Measurements from ENCODE around the gene IL1RAPL2.
"Not testable (repeated sequence)": the region's sequence is repeated elsewhere in the genome, so short reads cannot be mapped to it uniquely, and the experiment has no call there.

The IL1RAPL2 gene

DNA sequence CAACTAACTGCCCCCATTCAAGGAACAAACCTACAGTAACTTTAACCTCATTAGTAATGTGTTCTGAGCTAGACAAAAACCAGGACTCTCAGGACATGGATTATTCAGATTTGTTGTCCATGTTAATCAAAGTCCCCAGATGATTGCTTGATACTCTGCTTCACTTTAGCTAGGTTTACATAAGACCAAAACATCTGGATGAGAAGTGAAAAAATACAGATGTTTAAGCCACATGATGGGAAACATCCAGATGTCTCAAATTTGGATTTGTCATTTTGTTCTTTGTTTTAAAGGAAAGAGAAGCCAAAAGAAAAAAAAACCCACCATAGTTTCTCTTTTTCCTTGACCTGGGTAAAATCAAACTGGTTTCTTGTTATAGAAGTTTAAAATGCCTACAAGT is 1207.8 kb downstream of the IL1RAPL2 start:
- no peak for ATAC-seq
- no peak for TF ChIP-seq ZNF565 (CRISPR knock-in tag; conservative IDR thresholded peaks at IDR 0.05; ENCODE audit: low read depth)

DNA sequence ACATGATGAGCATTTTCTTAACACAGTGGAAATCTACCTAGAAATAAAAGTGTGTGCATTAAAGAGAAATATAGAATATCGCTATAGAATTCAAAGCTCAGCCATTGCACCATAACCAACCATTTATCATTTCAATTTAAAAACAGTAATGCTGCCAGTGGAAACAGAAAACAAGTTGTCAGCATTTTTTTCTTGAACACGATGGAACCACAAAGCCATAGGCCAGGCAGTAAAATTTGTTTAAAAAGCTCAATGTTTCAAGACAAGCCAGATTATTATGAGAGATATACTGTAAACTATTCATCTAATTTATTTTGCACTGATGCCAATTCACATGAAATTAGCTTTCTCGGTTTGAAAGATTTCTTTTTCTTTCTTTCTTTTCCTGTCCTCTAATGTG is 1209.7 kb downstream of the IL1RAPL2 start:
- ATAC-seq: no peak
- TF ChIP-seq PPARA (CRISPR knock-in tag; IDR thresholded peaks at IDR 0.05; ENCODE audit: borderline replicate concordance) (no peak), OSR1 (CRISPR knock-in tag; IDR thresholded peaks at IDR 0.05) (no peak), ZFP3 (CRISPR knock-in tag; IDR thresholded peaks at IDR 0.05) (no peak), ARNTL (CRISPR knock-in tag; IDR thresholded peaks at IDR 0.05; ENCODE audit: borderline replicate concordance, low read depth) (no peak), ISL1 (CRISPR knock-in tag; IDR thresholded peaks at IDR 0.05) (no peak), CSDC2 (CRISPR knock-in tag; IDR thresholded peaks at IDR 0.05) (no peak), ZC3H10 (CRISPR knock-in tag; IDR thresholded peaks at IDR 0.05) (no peak), ZNF565 (CRISPR knock-in tag; conservative IDR thresholded peaks at IDR 0.05; ENCODE audit: low read depth) (no peak), ZNF8 (CRISPR knock-in tag; IDR thresholded peaks at IDR 0.05) (no peak), ZFP30 (CRISPR knock-in tag; IDR thresholded peaks at IDR 0.05) (no peak), RARB (CRISPR knock-in tag; IDR thresholded peaks at IDR 0.05) (no peak), GLIS3 (CRISPR knock-in tag; IDR thresholded peaks at IDR 0.05) (no peak), TCF4 (CRISPR knock-in tag; IDR thresholded peaks at IDR 0.05; ENCODE audit: borderline replicate concordance) (no peak)
- TF ChIP-seq, protein P1, sequence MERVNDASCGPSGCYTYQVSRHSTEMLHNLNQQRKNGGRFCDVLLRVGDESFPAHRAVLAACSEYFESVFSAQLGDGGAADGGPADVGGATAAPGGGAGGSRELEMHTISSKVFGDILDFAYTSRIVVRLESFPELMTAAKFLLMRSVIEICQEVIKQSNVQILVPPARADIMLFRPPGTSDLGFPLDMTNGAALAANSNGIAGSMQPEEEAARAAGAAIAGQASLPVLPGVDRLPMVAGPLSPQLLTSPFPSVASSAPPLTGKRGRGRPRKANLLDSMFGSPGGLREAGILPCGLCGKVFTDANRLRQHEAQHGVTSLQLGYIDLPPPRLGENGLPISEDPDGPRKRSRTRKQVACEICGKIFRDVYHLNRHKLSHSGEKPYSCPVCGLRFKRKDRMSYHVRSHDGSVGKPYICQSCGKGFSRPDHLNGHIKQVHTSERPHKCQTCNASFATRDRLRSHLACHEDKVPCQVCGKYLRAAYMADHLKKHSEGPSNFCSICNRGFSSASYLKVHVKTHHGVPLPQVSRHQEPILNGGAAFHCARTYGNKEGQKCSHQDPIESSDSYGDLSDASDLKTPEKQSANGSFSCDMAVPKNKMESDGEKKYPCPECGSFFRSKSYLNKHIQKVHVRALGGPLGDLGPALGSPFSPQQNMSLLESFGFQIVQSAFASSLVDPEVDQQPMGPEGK (CRISPR knock-in tag; IDR thresholded peaks at IDR 0.05; ENCODE audit: borderline replicate concordance): no peak
- TF ChIP-seq, protein P2, sequence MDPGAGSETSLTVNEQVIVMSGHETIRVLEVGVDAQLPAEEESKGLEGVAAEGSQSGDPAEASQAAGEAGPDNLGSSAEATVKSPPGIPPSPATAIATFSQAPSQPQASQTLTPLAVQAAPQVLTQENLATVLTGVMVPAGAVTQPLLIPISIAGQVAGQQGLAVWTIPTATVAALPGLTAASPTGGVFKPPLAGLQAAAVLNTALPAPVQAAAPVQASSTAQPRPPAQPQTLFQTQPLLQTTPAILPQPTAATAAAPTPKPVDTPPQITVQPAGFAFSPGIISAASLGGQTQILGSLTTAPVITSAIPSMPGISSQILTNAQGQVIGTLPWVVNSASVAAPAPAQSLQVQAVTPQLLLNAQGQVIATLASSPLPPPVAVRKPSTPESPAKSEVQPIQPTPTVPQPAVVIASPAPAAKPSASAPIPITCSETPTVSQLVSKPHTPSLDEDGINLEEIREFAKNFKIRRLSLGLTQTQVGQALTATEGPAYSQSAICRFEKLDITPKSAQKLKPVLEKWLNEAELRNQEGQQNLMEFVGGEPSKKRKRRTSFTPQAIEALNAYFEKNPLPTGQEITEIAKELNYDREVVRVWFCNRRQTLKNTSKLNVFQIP (CRISPR knock-in tag; IDR thresholded peaks at IDR 0.05; ENCODE audit: borderline replicate concordance, low read depth): no peak
- TF ChIP-seq, protein P3, sequence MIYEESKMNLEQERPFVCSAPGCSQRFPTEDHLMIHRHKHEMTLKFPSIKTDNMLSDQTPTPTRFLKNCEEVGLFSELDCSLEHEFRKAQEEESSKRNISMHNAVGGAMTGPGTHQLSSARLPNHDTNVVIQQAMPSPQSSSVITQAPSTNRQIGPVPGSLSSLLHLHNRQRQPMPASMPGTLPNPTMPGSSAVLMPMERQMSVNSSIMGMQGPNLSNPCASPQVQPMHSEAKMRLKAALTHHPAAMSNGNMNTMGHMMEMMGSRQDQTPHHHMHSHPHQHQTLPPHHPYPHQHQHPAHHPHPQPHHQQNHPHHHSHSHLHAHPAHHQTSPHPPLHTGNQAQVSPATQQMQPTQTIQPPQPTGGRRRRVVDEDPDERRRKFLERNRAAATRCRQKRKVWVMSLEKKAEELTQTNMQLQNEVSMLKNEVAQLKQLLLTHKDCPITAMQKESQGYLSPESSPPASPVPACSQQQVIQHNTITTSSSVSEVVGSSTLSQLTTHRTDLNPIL (CRISPR knock-in tag; IDR thresholded peaks at IDR 0.05; ENCODE audit: low read depth): no peak

DNA sequence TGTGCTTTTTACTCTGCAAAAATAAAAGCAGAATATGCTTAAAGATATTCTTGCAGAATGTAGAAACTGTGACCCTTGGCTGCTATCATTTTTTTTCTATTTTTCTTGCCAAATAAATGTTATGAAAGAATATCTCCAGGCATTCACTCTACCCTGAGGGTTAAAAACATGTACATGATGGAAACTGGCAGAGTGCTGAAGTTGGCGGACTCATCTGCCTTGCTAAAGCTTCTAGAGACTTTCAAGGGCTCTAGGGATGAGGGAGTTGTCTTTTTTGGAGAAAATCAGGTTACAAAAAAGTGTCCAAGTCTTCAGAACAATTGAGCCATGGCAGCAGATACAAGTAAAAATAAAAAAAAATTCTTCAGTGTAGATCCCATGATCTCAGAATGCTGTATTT is 1215.8 kb downstream of the IL1RAPL2 start:
- no peak for ATAC-seq
- TF ChIP-seq, protein P4, sequence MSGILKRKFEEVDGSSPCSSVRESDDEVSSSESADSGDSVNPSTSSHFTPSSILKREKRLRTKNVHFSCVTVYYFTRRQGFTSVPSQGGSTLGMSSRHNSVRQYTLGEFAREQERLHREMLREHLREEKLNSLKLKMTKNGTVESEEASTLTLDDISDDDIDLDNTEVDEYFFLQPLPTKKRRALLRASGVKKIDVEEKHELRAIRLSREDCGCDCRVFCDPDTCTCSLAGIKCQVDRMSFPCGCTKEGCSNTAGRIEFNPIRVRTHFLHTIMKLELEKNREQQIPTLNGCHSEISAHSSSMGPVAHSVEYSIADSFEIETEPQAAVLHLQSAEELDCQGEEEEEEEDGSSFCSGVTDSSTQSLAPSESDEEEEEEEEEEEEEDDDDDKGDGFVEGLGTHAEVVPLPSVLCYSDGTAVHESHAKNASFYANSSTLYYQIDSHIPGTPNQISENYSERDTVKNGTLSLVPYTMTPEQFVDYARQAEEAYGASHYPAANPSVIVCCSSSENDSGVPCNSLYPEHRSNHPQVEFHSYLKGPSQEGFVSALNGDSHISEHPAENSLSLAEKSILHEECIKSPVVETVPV (CRISPR knock-in tag; IDR thresholded peaks at IDR 0.05): no peak
- no peak for TF ChIP-seq ZFP30 (CRISPR knock-in tag; IDR thresholded peaks at IDR 0.05)
- no peak for TF ChIP-seq GLIS3 (CRISPR knock-in tag; IDR thresholded peaks at IDR 0.05)
- TF ChIP-seq ARNTL (CRISPR knock-in tag; IDR thresholded peaks at IDR 0.05; ENCODE audit: borderline replicate concordance, low read depth): no peak
- TF ChIP-seq SNAI2 (CRISPR knock-in tag; IDR thresholded peaks at IDR 0.05): no peak
- no peak for TF ChIP-seq ZFP3 (CRISPR knock-in tag; IDR thresholded peaks at IDR 0.05)
- no peak for TF ChIP-seq TCF4 (CRISPR knock-in tag; IDR thresholded peaks at IDR 0.05; ENCODE audit: borderline replicate concordance)
- TF ChIP-seq, protein P5, sequence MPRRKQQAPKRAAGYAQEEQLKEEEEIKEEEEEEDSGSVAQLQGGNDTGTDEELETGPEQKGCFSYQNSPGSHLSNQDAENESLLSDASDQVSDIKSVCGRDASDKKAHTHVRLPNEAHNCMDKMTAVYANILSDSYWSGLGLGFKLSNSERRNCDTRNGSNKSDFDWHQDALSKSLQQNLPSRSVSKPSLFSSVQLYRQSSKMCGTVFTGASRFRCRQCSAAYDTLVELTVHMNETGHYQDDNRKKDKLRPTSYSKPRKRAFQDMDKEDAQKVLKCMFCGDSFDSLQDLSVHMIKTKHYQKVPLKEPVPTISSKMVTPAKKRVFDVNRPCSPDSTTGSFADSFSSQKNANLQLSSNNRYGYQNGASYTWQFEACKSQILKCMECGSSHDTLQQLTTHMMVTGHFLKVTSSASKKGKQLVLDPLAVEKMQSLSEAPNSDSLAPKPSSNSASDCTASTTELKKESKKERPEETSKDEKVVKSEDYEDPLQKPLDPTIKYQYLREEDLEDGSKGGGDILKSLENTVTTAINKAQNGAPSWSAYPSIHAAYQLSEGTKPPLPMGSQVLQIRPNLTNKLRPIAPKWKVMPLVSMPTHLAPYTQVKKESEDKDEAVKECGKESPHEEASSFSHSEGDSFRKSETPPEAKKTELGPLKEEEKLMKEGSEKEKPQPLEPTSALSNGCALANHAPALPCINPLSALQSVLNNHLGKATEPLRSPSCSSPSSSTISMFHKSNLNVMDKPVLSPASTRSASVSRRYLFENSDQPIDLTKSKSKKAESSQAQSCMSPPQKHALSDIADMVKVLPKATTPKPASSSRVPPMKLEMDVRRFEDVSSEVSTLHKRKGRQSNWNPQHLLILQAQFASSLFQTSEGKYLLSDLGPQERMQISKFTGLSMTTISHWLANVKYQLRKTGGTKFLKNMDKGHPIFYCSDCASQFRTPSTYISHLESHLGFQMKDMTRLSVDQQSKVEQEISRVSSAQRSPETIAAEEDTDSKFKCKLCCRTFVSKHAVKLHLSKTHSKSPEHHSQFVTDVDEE (CRISPR knock-in tag; IDR thresholded peaks at IDR 0.05): no peak
- no peak for TF ChIP-seq CSDC2 (CRISPR knock-in tag; IDR thresholded peaks at IDR 0.05)
- TF ChIP-seq ISL1 (CRISPR knock-in tag; IDR thresholded peaks at IDR 0.05): no peak
- no peak for TF ChIP-seq ZNF565 (CRISPR knock-in tag; conservative IDR thresholded peaks at IDR 0.05; ENCODE audit: low read depth)
- TF ChIP-seq TOX (CRISPR knock-in tag; IDR thresholded peaks at IDR 0.05; ENCODE audit: borderline replicate concordance): no peak
- TF ChIP-seq ZC3H10 (CRISPR knock-in tag; IDR thresholded peaks at IDR 0.05): no peak

DNA sequence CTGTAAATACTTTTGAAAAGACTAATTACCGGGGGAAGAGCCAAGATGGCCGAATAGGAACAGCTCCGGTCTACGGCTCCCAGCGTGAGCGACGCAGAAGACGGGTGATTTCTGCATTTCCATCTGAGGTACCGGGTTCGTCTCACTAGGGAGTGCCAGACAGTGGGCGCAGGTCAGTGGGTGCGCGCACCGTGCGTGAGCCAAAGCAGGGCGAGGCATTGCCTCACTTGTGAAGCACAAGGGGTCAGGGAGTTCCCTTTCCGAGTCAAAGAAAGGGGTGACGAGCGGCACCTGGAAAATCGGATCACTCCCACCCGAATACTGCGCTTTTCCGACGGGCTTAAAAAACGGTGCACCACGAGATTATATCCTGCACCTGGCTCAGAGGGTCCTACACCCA is 1230.9 kb downstream of the IL1RAPL2 start:
- ATAC-seq: not testable (repeated sequence)
